PC-9 (cell line): Measurements from ENCODE around the gene NUDT16L1.

Source experiments
- EZH2 ChIP-seq: fragments of 200-600 bp; sonication (generic); IDR thresholded peaks from 2 replicates; pipeline ENCODE4 v1.8.0; 2017; ENCODE audit warnings: antibody characterized with exemption, low read depth
- TF ChIP-seq, protein P1 (sequence below): fragments of 200-600 bp; sonication (generic); conservative IDR thresholded peaks from 2 replicates; pipeline ENCODE4 v1.6.1; 2017; ENCODE audit warnings: mixed run types, antibody characterized with exemption, mild to moderate bottlenecking, moderate library complexity

DNA sequence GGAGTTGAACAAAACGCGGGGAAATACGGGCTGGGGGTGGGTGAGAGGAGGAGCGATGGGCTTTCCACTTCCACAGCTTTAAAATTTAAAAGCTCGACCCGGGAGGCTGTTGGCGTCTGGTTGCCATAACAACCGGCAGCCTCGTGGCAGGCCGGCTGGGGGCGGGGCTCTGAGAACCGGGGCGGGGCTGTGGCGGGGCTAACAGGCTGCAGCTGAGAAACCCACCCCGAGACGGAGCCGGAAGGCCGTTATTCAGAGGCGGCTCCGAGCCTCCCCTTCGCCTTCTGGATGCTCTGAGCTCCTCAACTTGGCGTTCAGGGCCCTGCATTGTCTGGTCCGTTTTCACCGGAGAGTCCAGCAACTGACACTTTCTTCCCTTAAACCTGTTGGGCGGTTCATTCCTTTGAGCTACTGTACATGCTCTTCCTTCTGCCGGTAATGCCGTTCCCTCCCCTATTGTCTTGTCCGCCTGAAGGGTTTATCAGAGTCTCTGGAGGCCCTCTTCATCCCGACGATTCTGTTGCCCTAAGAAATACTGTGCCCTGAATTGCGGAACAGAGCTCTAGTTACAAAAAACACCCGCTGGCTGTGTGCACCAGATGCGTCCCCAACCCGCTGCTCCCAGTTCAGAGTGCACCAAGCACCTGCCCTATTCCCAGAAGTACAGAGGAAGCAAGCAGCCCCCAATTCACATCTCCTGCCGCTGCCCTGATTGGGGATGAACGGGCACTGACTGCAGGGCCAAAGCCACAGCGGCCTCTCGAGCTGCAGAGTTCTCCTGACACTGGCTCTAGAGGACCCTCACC is 41.6 kb downstream of the NUDT16L1 start:
- TF ChIP-seq, protein P1, sequence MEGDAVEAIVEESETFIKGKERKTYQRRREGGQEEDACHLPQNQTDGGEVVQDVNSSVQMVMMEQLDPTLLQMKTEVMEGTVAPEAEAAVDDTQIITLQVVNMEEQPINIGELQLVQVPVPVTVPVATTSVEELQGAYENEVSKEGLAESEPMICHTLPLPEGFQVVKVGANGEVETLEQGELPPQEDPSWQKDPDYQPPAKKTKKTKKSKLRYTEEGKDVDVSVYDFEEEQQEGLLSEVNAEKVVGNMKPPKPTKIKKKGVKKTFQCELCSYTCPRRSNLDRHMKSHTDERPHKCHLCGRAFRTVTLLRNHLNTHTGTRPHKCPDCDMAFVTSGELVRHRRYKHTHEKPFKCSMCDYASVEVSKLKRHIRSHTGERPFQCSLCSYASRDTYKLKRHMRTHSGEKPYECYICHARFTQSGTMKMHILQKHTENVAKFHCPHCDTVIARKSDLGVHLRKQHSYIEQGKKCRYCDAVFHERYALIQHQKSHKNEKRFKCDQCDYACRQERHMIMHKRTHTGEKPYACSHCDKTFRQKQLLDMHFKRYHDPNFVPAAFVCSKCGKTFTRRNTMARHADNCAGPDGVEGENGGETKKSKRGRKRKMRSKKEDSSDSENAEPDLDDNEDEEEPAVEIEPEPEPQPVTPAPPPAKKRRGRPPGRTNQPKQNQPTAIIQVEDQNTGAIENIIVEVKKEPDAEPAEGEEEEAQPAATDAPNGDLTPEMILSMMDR = no peak
- TF ChIP-seq EZH2 = no peak
